ENCODE data around the gene PCYT2.
A peak's percentile ranks its signal among the peaks of the same experiment; 100 is the strongest.

Gene PCYT2

DNA sequence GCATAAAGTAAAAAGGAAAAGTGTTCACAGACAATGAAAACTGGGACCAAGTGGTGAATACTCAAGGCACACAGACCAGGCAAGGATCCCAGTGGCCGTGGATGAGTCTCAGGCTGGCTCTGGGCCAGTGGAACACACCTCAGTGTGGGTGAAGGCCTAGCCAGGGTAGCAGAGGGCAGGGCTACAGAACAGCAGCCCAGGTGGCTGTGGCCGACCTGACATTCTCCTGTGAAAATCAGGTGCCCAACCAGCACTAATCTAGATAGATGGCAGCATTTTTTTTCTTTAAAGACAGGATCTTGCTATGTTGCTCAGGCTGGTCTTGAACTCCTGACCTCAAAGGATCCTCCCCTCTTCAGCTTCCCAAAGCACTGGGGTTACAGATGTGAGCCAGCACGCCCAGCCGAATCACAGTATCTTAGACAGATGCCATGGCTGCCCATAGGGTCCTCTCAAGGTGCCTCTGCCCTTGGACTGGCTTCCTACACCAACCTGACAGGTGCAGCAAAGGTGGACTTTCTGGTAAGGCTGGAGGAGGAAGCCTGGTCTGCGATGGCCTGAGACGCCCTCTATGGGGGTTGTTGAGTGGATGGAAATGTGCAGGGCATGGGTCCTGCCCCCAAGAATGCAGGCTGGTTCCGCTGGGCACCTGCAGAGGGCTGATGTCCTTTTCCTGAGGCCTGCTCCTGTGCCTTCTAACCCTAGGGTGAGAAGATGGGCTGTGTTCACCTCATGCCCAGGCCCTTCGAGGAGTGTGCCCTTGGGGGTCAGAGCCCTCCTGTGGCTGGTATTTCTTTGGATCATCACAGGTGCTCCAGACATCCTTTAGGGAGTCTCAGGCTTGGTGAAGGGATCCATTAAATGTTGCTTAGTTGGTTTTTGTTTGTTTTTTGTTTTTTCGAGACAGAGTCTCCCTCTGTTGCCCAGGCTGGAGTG, 47.1 kb downstream of the PCYT2 start:
- TF ChIP-seq POLR2AphosphoS5 (IDR thresholded peaks at IDR 0.05; ENCODE audit: low read depth, low read length) (peak; percentile 18; the same call in 1 of the 2 replicates), SIN3A (IDR thresholded peaks at IDR 0.05; ENCODE audit: borderline replicate concordance, insufficient read depth, low read length) (no peak)

DNA sequence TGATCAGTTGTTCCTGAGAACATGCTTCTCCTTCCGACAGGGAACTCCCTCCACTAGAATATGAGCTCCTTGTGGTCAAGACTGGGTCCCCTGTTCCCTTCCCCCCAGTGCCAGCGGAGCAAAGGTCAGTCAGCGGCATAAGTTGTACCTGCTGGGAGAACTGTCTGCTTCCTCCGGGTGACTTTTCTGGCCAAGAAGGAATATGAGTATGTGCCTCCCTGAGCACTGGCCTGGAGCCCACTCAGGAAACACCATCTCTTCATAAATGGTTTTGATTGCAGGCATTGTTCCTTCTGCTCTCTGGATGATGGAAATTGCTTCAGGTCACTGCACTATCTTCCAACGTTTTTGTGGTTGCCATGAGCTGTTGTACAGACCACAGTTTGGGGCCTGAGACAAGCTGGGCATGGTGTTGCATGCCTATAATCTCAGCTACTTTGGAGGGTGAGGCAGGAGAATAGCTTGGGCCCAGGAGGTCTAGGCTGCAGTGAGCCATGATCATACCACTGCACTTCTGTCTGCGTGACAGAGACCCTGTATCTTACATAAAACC, 48.0 kb downstream of the PCYT2 start:
- TF ChIP-seq, protein P1, sequence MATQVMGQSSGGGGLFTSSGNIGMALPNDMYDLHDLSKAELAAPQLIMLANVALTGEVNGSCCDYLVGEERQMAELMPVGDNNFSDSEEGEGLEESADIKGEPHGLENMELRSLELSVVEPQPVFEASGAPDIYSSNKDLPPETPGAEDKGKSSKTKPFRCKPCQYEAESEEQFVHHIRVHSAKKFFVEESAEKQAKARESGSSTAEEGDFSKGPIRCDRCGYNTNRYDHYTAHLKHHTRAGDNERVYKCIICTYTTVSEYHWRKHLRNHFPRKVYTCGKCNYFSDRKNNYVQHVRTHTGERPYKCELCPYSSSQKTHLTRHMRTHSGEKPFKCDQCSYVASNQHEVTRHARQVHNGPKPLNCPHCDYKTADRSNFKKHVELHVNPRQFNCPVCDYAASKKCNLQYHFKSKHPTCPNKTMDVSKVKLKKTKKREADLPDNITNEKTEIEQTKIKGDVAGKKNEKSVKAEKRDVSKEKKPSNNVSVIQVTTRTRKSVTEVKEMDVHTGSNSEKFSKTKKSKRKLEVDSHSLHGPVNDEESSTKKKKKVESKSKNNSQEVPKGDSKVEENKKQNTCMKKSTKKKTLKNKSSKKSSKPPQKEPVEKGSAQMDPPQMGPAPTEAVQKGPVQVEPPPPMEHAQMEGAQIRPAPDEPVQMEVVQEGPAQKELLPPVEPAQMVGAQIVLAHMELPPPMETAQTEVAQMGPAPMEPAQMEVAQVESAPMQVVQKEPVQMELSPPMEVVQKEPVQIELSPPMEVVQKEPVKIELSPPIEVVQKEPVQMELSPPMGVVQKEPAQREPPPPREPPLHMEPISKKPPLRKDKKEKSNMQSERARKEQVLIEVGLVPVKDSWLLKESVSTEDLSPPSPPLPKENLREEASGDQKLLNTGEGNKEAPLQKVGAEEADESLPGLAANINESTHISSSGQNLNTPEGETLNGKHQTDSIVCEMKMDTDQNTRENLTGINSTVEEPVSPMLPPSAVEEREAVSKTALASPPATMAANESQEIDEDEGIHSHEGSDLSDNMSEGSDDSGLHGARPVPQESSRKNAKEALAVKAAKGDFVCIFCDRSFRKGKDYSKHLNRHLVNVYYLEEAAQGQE (IDR thresholded peaks at IDR 0.05; ENCODE audit: insufficient read depth in 1 of 2, low read depth in 2 of 2, low read length in 2 of 2): no peak
- no peak for TF ChIP-seq SIN3A (IDR thresholded peaks at IDR 0.05; ENCODE audit: borderline replicate concordance, insufficient read depth, low read length)
- TF ChIP-seq POLR2AphosphoS5 (IDR thresholded peaks at IDR 0.05; ENCODE audit: low read depth, low read length): no peak; the same call in 1 of the 2 replicates
- TF ChIP-seq TAF1 (IDR thresholded peaks at IDR 0.05; ENCODE audit: borderline replicate concordance, insufficient read depth, low read length): no peak
- no peak for TF ChIP-seq FOXP2 (optimal IDR thresholded peaks at IDR 0.05; ENCODE audit: borderline replicate concordance, extremely low read depth, extremely low read length, insufficient read depth)

DNA sequence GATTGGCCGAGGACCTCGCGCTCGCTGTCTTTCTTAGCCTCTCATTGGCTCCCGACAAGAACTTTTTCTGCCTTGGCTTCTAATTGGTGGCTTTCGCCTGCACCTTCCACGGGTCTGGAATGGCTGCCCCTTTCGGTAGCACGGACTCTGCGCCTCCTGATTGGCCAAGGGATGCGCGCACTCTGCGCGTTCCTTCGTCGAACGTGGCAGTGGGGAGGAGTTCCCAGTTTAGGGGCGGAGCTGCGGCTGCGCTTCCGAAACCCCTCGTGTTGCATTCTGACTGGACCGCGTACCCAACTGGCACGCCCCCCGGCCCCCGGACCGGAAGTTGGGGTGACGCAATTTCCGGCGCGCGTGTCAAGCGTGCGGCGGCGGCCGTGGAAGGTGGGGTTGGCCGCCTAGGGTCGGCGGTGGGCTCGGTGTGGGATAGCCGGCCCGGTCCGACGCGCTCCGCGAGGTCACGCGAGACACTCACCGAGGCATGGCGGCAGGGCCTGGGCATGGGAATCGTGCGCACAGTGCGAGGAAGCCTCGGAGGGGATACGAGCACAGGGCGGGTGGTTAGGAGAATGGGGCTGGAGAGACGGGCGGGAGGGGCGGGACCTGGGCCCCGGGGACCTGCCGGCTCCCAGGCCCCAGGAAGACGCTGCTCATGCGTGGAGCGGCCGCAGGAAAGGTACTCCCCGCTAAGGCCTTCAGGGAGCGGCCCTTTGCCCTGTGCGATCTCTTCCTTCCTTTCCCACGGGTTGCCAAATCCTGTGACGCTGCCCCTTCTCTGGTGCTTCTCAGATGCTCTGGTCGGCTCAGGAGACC, 50.2 kb downstream of the PCYT2 start:
- TF ChIP-seq, protein P1 (IDR thresholded peaks at IDR 0.05; ENCODE audit: insufficient read depth in 1 of 2, low read depth in 2 of 2, low read length in 2 of 2): peak in 1 of 2 experiments; percentile 67; a peak in 1 of 4 replicates
- peak; percentile 96; the same call in 1 of the 2 replicates for TF ChIP-seq SIN3A (IDR thresholded peaks at IDR 0.05; ENCODE audit: borderline replicate concordance, insufficient read depth, low read length)
- TF ChIP-seq TAF1 (IDR thresholded peaks at IDR 0.05; ENCODE audit: borderline replicate concordance, insufficient read depth, low read length): peak; percentile 88
- no peak for TF ChIP-seq FOXP2 (optimal IDR thresholded peaks at IDR 0.05; ENCODE audit: borderline replicate concordance, extremely low read depth, extremely low read length, insufficient read depth)
- TF ChIP-seq POLR2AphosphoS5 (IDR thresholded peaks at IDR 0.05; ENCODE audit: low read depth, low read length): peak; percentile 93

DNA sequence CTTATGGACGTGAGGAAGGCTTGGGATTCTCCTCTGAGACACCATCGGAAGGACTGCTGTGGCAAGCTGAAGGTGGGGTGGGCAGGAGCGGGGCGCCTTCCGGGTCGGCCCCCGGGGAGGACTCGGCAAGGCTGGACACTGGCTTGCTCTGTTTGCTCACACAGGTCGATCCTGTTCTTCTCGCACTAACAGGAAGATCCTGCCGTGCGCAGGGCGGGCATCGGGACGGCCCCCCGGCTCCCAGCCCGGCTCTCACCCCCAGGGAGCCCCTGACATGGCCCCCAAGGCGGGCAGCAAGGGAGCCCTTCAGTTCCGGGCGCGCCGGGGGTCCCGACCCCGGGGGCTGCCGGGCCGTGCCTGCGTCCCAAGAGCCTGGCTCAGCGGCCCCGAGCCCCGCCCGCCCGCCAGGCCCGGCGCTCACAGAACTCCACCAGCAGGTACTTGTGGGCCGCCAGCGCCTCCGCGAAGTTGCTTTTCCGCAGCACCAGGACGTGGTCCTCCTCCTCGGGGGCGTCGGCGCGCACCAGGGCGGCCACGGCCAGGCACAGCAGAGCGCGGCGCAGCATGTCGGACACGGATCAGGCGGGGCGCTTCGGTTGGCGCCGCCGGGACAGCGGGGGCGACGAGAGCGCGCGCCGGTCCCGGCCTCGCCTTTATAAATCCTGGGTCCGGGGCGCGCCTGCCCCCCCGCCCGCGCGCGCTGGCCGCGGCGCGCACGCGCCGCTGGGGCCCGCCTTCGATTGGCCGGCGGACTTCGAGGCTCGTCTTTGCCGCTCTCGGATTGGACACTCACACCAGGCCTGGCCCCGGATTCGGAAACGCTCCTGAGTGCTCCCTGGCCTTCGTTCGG, 51.1 kb downstream of the PCYT2 start, which contains the start of gene P4HB:
Gene P4HB, minus strand, starts transcription at position 630 of the 850 bp plus-strand sequence. Its CDS starts 64 bp downstream, at position 566.
- TF ChIP-seq TAF1 (IDR thresholded peaks at IDR 0.05; ENCODE audit: borderline replicate concordance, insufficient read depth, low read length) (peak; percentile 84), POLR2AphosphoS5 (IDR thresholded peaks at IDR 0.05; ENCODE audit: low read depth, low read length) (peak; percentile 88; the same call in 1 of the 2 replicates), FOXP2 (optimal IDR thresholded peaks at IDR 0.05; ENCODE audit: borderline replicate concordance, extremely low read depth, extremely low read length, insufficient read depth) (no peak), SIN3A (IDR thresholded peaks at IDR 0.05; ENCODE audit: borderline replicate concordance, insufficient read depth, low read length) (0 out of 2 replicates have a peak, but pooled peaks have one; percentile 42)
- TF ChIP-seq, protein P1 (IDR thresholded peaks at IDR 0.05; ENCODE audit: insufficient read depth in 1 of 2, low read depth in 2 of 2, low read length in 2 of 2): peak in 1 of 2 experiments; percentile 47; a peak in 1 of 4 replicates

Measured in PFSK-1 (cell line).